Spleen (tissue), 11 donors: ENCODE results near the gene PLA2G4A. TPM values are rescaled to one million over a fixed set of nuclear protein-coding genes. Genes with fewer than 3 reads are reported as not detected.

Experiments
- DNase-seq: peaks from one replicate; pipeline ENCODE4 v3.0.0-alpha.2; 2020
- H3K27ac ChIP-seq, 8 donors: fragments of 200-600 bp; sonication (generic) in 7 of 8; 1 replicate in 4 of 8; 2 replicates in 4 of 8; pipeline versions ENCODE4 v1.5.0 to v1.8.0; 2016 to 2021; ENCODE audit warnings: inconsistent platforms in 4 of 8, mild to moderate bottlenecking in 4 of 8, moderate library complexity in 1 of 8
- H3K27me3 ChIP-seq, 7 donors: fragments of 200-600 bp; sonication (generic) in 6 of 7; replicated peaks in 1 of 7; 1 replicate in 4 of 7; 2 replicates in 3 of 7; pipeline versions ENCODE4 v1.5.0 to v1.8.0; 2016 to 2021; ENCODE audit warnings: inconsistent platforms in 3 of 7, mild to moderate bottlenecking in 1 of 7
- H3K36me3 ChIP-seq, 6 donors: fragments of 200-600 bp; sonication (generic) in 5 of 6; 1 replicate in 4 of 6; 2 replicates in 2 of 6; pipeline versions ENCODE4 v1.5.0 to v1.8.0; 2016 to 2021; ENCODE audit warnings: inconsistent platforms in 2 of 6
- H3K4me1 ChIP-seq, 6 donors: fragments of 200-600 bp; sonication (generic) in 5 of 6; 1 replicate in 3 of 6; 2 replicates in 3 of 6; pipeline versions ENCODE4 v1.5.0 to v1.8.0; 2016 to 2021; ENCODE audit warnings: inconsistent platforms in 3 of 6
- H3K4me3 ChIP-seq, 8 donors: fragments of 200-600 bp; sonication (generic) in 7 of 8; 1 replicate in 4 of 8; 2 replicates in 4 of 8; pipeline versions ENCODE4 v1.5.0 to v1.8.0; 2016 to 2021; ENCODE audit warnings: inconsistent platforms in 4 of 8, mild to moderate bottlenecking in 4 of 8, moderate library complexity in 2 of 8
- H3K9me3 ChIP-seq, 8 donors: fragments of 200-600 bp; sonication (generic) in 7 of 8; 1 replicate in 4 of 8; 2 replicates in 4 of 8; pipeline versions ENCODE4 v1.5.0 to v1.8.0; 2016 to 2021; ENCODE audit warnings: inconsistent platforms in 4 of 8
- POLR2A ChIP-seq, 3 donors: fragments of 450-650 bp; IDR thresholded peaks; one replicate each; pipeline ENCODE4 v1.5.1; 2017; ENCODE audit warnings: antibody characterized with exemption in 3 of 3, mild to moderate bottlenecking in 1 of 3
- POLR2AphosphoS5 ChIP-seq, 3 donors: sonication (generic); formaldehyde crosslinking; IDR thresholded peaks; one replicate each; pipeline ENCODE4 v1.5.1; 2017; ENCODE audit warnings: antibody characterized with exemption in 3 of 3
- WGBS, 5 donors: extraction: QIAGEN DNeasy Blood & Tissue Kit in 3 of 5; methylation state at CpG; one replicate each; pipeline versions ENCODE4 v1.1.5 to v1.1.7; 2013 to 2018; 5-methylcytosine and 5-hydroxymethylcytosine counted together
- intact Hi-C: fragments of 100-400 bp; cut with DNase I; formaldehyde crosslinking; loops from one replicate; pipeline ENCODE4 v1.15.0; 2023; ENCODE audit warnings: low total_unique reads
- polyA plus RNA-seq, 3 donors: library from polyadenylated mRNA; stranded (reverse); fragments of 200-250 nt; gene quantifications; one replicate each; pipeline ENCODE4 v1.2.1, GENCODE V29; 2013
- total RNA-seq, 7 donors: library from RNA; depleted of rRNA in 3 of 7; stranded (reverse); fragments of >200 nt in 3 of 7; fragmentation: NEBNext Ultra II Directional in 4 of 7; extraction: Animal tissue kit (Norgen Biotek cat#: 25700) in 4 of 7; gene quantifications; one replicate each; pipeline versions ENCODE4 v1.1.0 to v1.2.1, GENCODE V29; 2016 to 2021
- TF ChIP-seq, protein P1 (sequence below), 11 experiments: fragments of 200-600 bp in 7 of 11; fragments of 450-650 bp in 4 of 11; sonication (generic) in 4 of 11; IDR thresholded peaks in 8 of 11; conservative IDR thresholded peaks in 3 of 11; 1 replicate in 7 of 11; 2 replicates in 4 of 11; pipeline versions ENCODE4 v1.4.0 to v1.8.0; 2016 to 2021; ENCODE audit warnings: antibody characterized with exemption in 11 of 11, inconsistent platforms in 4 of 11, mild to moderate bottlenecking in 1 of 11
- donor health status: healthy with polysubstance abuse.
- donor health status: DM: no; HTN: no; CAD: no; lungs with moderate emphysema.
- donor health status: DM: no; HTN: no; CAD: no.
- donor health status: Bipolar disorder and iron deficiency.
- donor health status: healthy.
- donor health status: DM: no; HTN: no; CAD: no.
- donor health status: DM: yes; HTN: yes; CAD: no.

PLA2G4A gene
- total and polyA plus RNA-seq, 10 donors: 1.2 to 11.6 (median 7.2) TPM

DNA sequence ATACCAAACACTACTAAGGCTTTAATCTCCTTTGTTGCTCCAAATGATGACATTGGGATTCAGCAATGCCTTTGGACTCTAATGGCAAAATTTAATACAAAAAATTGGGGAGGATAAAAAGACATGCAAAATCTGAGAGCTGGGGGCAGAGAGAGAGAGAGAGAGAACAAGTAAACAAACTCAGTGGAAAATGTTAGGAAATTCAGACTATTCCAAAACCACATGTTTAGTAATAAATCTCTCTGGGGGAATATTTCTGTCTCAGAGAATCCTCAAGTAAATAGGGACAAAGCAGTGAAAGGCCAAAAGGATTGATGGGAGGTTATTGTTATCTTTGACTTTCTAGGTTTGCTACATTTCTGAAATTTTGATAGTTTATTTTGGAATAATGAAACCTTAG, 65.7 kb downstream of the PLA2G4A start:
- Histone ChIP-seq H3K27ac (no peak overlapping the region), H3K27me3 (no peaks in the 10 kb centered on the region), H3K4me1 (no peaks in the 10 kb centered on the region), H3K36me3 (peaks cover 0 to 5% (median 0%) of the 10 kb centered on the region in 6 donors), H3K4me3 (no peak overlapping the region), H3K9me3 (no peaks in the 10 kb centered on the region)
- no peak for TF ChIP-seq POLR2A (IDR thresholded peaks at IDR 0.05)
- DNase-seq: no peak
- intact Hi-C loops: no loop called here

DNA sequence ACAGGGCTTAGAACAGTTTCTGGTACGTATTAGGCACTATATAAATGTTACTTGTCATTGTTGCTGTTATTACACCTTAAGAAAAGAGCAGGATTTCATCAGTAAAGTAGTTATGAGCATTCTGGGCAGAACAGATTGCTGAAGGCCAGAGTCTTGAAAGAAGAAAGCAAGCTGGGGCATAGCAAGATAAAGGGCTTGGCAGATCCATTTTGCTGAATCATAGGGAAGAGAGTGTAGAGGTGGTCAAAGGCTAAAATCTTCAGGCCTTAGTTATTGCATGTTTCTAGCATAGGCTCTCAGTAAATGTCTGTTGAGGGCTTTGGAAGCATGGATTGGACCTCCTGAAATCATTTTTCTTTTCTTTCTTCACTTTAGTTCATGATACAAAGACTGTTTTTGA, 67.5 kb downstream of the PLA2G4A start:
- Histone ChIP-seq H3K27me3 (no peaks in the 10 kb centered on the region), H3K36me3 (peaks cover 0 to 5% (median 0%) of the 10 kb centered on the region in 6 donors), H3K9me3 (no peaks in the 10 kb centered on the region), H3K27ac (no peak overlapping the region), H3K4me3 (no peak overlapping the region), H3K4me1 (no peaks in the 10 kb centered on the region)
- no peak for DNase-seq
- 65 to 85% (median 72%) methylated on average over 1 of the region's 1 CpG for WGBS, 5 donors
- intact Hi-C loops: no loop called here
- TF ChIP-seq POLR2AphosphoS5 (IDR thresholded peaks at IDR 0.05): no peak
- TF ChIP-seq, protein P1, sequence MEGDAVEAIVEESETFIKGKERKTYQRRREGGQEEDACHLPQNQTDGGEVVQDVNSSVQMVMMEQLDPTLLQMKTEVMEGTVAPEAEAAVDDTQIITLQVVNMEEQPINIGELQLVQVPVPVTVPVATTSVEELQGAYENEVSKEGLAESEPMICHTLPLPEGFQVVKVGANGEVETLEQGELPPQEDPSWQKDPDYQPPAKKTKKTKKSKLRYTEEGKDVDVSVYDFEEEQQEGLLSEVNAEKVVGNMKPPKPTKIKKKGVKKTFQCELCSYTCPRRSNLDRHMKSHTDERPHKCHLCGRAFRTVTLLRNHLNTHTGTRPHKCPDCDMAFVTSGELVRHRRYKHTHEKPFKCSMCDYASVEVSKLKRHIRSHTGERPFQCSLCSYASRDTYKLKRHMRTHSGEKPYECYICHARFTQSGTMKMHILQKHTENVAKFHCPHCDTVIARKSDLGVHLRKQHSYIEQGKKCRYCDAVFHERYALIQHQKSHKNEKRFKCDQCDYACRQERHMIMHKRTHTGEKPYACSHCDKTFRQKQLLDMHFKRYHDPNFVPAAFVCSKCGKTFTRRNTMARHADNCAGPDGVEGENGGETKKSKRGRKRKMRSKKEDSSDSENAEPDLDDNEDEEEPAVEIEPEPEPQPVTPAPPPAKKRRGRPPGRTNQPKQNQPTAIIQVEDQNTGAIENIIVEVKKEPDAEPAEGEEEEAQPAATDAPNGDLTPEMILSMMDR (IDR thresholded peaks at IDR 0.05 in 8 of 11, conservative IDR thresholded peaks at IDR 0.05 in 3 of 11): no peak
- TF ChIP-seq POLR2A (IDR thresholded peaks at IDR 0.05): no peak

DNA sequence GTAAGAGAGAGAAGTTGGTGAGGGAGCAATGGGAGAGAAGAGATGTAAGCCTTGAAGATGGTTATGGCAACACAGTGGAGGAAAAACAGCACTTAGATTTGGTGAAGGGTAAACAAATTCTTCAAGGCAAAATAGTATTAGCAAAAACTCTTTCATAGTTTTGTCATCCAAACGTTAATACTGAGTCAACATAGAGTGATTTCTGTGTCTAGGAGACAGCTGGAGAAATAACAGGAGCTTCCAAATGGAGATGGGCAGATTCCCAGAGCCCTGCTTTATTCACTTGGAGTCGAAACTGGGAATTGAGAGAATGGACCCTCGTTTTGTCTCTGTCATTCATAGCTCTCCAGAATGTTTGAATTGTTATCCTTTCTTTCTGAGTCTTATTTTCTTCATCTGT, 68.3 kb downstream of the PLA2G4A start:
- peaks cover 0 to 5% (median 0%) of the 10 kb centered on the region in 6 donors for H3K36me3 ChIP-seq
- no peaks in the 10 kb centered on the region for H3K4me1 ChIP-seq
- no peak for DNase-seq
- H3K9me3 ChIP-seq: no peaks in the 10 kb centered on the region
- intact Hi-C loops: no loop called here
- H3K27me3 ChIP-seq: no peaks in the 10 kb centered on the region
- H3K4me3 ChIP-seq: no peak overlapping the region
- no peak overlapping the region for H3K27ac ChIP-seq
- TF ChIP-seq, protein P1 (IDR thresholded peaks at IDR 0.05 in 8 of 11, conservative IDR thresholded peaks at IDR 0.05 in 3 of 11): no peak
- no peak for TF ChIP-seq POLR2AphosphoS5 (IDR thresholded peaks at IDR 0.05)
- no peak for TF ChIP-seq POLR2A (IDR thresholded peaks at IDR 0.05)
- WGBS, 5 donors: 60 to 76% (median 75%) methylated on average over 3 of the region's 3 CpGs

DNA sequence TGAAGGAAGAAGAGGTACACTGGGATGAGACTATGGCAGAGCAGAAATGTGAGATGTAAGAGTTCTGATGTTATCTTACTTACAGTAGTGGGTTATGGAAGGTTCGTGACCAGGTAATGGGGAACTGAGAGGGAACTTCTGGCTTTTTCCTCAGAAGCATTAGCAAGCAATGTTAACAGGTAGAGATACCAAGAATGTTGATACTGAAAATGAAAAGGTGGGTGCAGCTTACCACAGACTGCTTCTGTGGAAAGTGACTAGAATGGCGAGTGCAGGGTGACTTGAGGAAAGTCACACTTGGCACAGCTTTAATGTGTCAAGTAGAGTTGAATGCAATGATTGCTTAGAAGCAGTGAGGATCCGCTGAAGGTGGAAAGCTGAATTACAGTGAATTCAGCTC, 70.8 kb downstream of the PLA2G4A start:
- Histone ChIP-seq H3K27me3 (no peaks in the 10 kb centered on the region), H3K4me1 (peaks cover 0 to 12% (median 0%) of the 10 kb centered on the region in 6 donors), H3K4me3 (no peak overlapping the region), H3K36me3 (peaks cover 0 to 5% (median 0%) of the 10 kb centered on the region in 6 donors), H3K9me3 (no peaks in the 10 kb centered on the region), H3K27ac (no peak overlapping the region)
- no peak for DNase-seq
- WGBS, 5 donors: 75 to 88% (median 83%) methylated on average over 3 of the region's 3 CpGs
- TF ChIP-seq POLR2AphosphoS5 (IDR thresholded peaks at IDR 0.05) (no peak), POLR2A (IDR thresholded peaks at IDR 0.05) (no peak)
- intact Hi-C loops: no loop called here

DNA sequence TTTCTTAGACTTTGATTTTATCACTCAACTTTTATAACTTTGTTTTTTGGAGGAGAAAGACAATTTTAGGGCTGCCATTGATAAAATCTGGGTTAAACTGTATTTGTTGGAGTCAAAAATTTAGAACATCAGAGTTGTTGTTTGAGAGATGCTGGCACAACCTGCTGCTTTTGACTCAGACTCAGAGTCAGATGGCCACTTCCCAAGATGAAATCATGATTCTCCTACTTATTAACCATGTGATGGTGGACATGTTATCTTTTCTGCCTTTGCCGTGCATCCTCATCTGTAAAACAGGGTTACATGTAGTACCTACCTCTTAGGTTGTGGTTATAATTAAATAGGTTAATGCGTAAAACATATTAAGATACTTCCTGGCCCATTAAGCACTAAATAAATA, 71.2 kb downstream of the PLA2G4A start:
- Histone ChIP-seq H3K4me1 (peaks cover 0 to 12% (median 0%) of the 10 kb centered on the region in 6 donors), H3K27me3 (no peaks in the 10 kb centered on the region), H3K9me3 (no peaks in the 10 kb centered on the region), H3K4me3 (no peak overlapping the region), H3K36me3 (peaks cover 0 to 3% (median 0%) of the 10 kb centered on the region in 6 donors), H3K27ac (no peak overlapping the region)
- TF ChIP-seq POLR2A (IDR thresholded peaks at IDR 0.05): no peak
- TF ChIP-seq POLR2AphosphoS5 (IDR thresholded peaks at IDR 0.05): no peak
- intact Hi-C loops: no loop called here
- no peak for DNase-seq
- 94 to 96% (median 95%) methylated on average over 2 of the region's 2 CpGs for WGBS, 5 donors
